Left ventricle myocardium inferior (tissue), 1 donor: ENCODE data around the gene PDE4B. TPM values are rescaled to one million over a fixed set of nuclear protein-coding genes. Genes with fewer than 3 reads are reported as not detected.

ENCODE experiments used
- DNase-seq: peaks from one replicate; pipeline ENCODE4 v3.0.0-alpha.2; 2020
- H3K27ac ChIP-seq: fragments of 200-600 bp; replicated peaks from 2 replicates; pipeline ENCODE4 v1.8.0; 2021
- H3K27me3 ChIP-seq: fragments of 200-600 bp; 2 replicates; pipeline ENCODE4 v1.8.0; 2021; ENCODE audit warnings: low read depth
- H3K36me3 ChIP-seq: fragments of 200-600 bp; 2 replicates; pipeline ENCODE4 v1.8.0; 2021
- H3K4me1 ChIP-seq: fragments of 200-600 bp; 2 replicates; pipeline ENCODE4 v1.8.0; 2021
- H3K4me3 ChIP-seq: fragments of 200-600 bp; 2 replicates; pipeline ENCODE4 v1.8.0; 2021; ENCODE audit warnings: mild to moderate bottlenecking, moderate library complexity
- H3K9me3 ChIP-seq: fragments of 200-600 bp; replicated peaks from 2 replicates; pipeline ENCODE4 v1.8.0; 2021
- intact Hi-C: fragments of 100-400 bp; cut with micrococcal nuclease; formaldehyde crosslinking; loops from one replicate; pipeline ENCODE4 v1.11.0; 2022
- total RNA-seq: library from RNA; stranded (reverse); fragmentation: NEBNext Ultra II Directional; extraction: Animal tissue kit (Norgen Biotek cat#: 25700); gene quantifications from one replicate; pipeline ENCODE4 v1.2.1, GENCODE V29; 2021
- TF ChIP-seq, protein P1 (sequence below): fragments of 200-600 bp; IDR thresholded peaks from 2 replicates; pipeline ENCODE4 v1.8.0; 2021; ENCODE audit warnings: antibody characterized with exemption, mild to moderate bottlenecking, borderline replicate concordance
- donor health status: DM: no; HTN: yes; CAD: no; lungs with severe emphysema.

Gene PDE4B
- total RNA-seq, 1 donor from 2014 or later: 3.5 TPM

GRCh38 chr1:66154394-66154793 is 361.7 kb downstream of the PDE4B start:
- H3K27me3 ChIP-seq: peaks cover 38% of the 10 kb centered on the region
- no peak overlapping the region for H3K27ac ChIP-seq
- no peak overlapping the region for H3K4me3 ChIP-seq
- no peaks in the 10 kb centered on the region for H3K4me1 ChIP-seq
- no peak for DNase-seq
- no peaks in the 10 kb centered on the region for H3K36me3 ChIP-seq
- TF ChIP-seq, protein P1, sequence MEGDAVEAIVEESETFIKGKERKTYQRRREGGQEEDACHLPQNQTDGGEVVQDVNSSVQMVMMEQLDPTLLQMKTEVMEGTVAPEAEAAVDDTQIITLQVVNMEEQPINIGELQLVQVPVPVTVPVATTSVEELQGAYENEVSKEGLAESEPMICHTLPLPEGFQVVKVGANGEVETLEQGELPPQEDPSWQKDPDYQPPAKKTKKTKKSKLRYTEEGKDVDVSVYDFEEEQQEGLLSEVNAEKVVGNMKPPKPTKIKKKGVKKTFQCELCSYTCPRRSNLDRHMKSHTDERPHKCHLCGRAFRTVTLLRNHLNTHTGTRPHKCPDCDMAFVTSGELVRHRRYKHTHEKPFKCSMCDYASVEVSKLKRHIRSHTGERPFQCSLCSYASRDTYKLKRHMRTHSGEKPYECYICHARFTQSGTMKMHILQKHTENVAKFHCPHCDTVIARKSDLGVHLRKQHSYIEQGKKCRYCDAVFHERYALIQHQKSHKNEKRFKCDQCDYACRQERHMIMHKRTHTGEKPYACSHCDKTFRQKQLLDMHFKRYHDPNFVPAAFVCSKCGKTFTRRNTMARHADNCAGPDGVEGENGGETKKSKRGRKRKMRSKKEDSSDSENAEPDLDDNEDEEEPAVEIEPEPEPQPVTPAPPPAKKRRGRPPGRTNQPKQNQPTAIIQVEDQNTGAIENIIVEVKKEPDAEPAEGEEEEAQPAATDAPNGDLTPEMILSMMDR: no peak
- H3K9me3 ChIP-seq: no peaks in the 10 kb centered on the region
- intact Hi-C loops: no loop called here

DNA sequence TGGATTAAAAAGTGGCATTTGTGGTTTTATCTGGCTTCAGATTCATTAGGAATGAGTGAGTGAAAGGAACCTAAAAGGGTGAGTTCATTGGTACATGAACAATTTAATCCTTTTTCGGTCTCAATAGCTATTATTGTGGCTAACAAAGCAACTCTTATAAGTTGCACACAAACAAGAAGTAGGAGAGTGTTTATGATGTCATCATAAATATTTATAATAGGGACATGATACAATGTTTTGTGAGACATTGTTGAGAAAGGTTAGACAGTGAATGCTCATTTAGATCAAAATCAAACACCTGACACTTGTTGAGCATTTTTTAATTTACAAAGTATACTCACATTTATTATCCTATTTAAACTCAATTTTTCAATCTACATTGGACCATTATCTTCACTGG is 363.4 kb downstream of the PDE4B start:
- H3K36me3 ChIP-seq: no peaks in the 10 kb centered on the region
- TF ChIP-seq, protein P1: no peak
- H3K27me3 ChIP-seq: peaks cover 38% of the 10 kb centered on the region
- H3K27ac ChIP-seq: no peak overlapping the region
- no peaks in the 10 kb centered on the region for H3K4me1 ChIP-seq
- H3K4me3 ChIP-seq: no peak overlapping the region
- intact Hi-C loops: no loop called here
- H3K9me3 ChIP-seq: no peaks in the 10 kb centered on the region
- no peak for DNase-seq

DNA sequence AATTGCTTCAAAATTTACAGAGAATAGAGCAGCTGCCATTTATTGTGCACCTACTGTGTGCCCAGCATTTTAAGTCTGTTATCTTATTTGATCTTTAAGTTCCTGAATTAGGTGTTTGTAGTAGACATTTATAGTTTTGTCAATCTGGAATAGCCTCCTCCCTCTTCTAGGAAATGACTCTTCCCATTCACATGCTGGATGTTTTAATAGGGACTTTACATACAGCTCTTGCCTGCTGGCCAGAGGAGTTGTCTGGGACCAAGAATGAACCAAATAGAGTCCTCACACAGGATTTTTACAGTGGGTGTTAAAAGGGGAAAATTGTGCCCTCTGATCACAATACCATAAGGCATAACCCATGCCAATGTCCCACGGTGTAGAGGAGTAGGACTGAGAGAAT is 367.1 kb downstream of the PDE4B start:
- H3K4me1 ChIP-seq: no peaks in the 10 kb centered on the region
- no peak overlapping the region for H3K27ac ChIP-seq
- H3K36me3 ChIP-seq: no peaks in the 10 kb centered on the region
- peaks cover 15% of the 10 kb centered on the region for H3K27me3 ChIP-seq
- H3K4me3 ChIP-seq: no peak overlapping the region
- TF ChIP-seq, protein P1: no peak
- DNase-seq: no peak
- H3K9me3 ChIP-seq: no peaks in the 10 kb centered on the region
- intact Hi-C loops: no loop called here

GRCh38 chr1:66160719-66161118 is 368.0 kb downstream of the PDE4B start:
- TF ChIP-seq, protein P1: no peak
- intact Hi-C loops: no loop called here

DNA sequence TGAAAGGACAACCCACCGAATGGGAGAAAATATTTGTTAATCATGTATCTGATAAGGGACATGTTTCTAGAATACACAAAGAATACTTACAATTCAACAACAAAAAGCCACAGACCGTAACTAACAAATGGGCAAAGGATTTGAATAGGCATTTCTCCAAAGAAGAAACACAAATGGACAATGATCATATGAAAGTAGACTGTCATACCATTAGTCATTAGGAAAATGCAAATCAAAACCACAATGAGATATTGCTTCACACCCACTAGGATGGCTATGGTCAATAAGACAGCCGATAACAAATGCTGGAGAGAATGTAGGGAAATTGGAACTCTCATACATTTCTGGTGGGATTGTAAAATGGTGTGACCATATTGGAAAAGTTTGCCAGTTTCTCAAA is 374.1 kb downstream of the PDE4B start:
- Histone ChIP-seq H3K27me3 (no peaks in the 10 kb centered on the region), H3K36me3 (no peaks in the 10 kb centered on the region), H3K4me1 (no peaks in the 10 kb centered on the region), H3K4me3 (no peak overlapping the region), H3K27ac (no peak overlapping the region), H3K9me3 (no peaks in the 10 kb centered on the region)
- intact Hi-C loops: no loop called here
- TF ChIP-seq, protein P1: no peak
- DNase-seq: no peak

More at GRCh38 chr1:66160719-66161118, 368.0 kb downstream of the PDE4B start:
- Histone ChIP-seq H3K9me3 (no peaks in the 10 kb centered on the region), H3K4me1 (no peaks in the 10 kb centered on the region), H3K36me3 (no peaks in the 10 kb centered on the region), H3K27me3 (peaks cover 14% of the 10 kb centered on the region), H3K27ac (no peak overlapping the region), H3K4me3 (no peak overlapping the region)
- no peak for DNase-seq

GRCh38 chr1:66167267-66167666 is 374.6 kb downstream of the PDE4B start:
- Histone ChIP-seq H3K36me3 (no peaks in the 10 kb centered on the region), H3K9me3 (no peaks in the 10 kb centered on the region), H3K27me3 (no peaks in the 10 kb centered on the region), H3K4me3 (no peak overlapping the region), H3K4me1 (no peaks in the 10 kb centered on the region), H3K27ac (no peak overlapping the region)
- intact Hi-C loops: no loop called here
- TF ChIP-seq, protein P1: no peak
- no peak for DNase-seq
